ENCODE results near the gene BICD2.

DNA sequence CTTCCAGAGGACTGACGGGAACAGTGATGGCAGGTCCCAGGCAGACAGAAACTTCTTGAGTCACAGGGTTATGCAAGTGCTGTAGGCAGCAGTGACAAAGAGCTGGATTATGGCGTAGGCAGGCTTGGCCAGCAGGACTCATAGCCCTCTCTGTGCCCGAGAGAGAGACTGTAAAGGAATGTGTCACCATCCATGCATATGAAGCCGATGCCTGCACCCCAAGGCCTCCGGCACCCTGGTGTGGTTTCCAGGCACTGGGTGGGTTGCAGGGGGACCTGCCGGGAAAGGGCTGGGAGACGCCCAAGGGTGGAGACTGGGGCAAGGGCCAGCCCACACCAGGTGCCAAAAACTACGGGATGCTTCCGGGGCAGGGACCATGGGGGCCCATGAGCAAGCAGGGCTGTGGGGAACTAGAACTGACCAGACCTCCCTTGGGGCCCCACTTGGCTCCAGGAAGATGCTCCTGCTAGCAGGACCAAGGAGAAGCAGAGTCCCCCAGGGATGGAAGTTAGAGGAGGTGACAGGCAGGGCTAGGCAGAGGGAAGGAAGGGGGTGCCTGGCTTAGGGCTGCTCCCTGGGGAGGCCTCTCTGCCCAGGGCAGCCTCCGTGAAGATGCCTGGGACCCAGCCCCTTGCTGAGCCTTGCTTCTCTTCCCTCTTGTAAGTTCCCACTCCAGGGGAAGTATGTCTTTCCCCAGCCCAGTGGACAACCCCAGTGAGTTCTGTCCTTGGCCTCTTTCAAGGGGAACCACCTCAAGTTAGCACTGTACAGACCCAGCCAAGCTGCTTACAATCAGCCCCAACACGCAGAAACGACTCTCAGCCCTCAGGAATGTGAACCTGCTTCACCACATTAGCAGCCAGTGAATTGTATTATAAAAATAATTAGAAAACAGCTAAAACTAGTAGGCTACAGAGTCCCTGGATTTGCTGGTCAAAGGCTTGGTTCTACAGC, 84.2 kb downstream of the BICD2 start:
- TF ChIP-seq, protein P1, sequence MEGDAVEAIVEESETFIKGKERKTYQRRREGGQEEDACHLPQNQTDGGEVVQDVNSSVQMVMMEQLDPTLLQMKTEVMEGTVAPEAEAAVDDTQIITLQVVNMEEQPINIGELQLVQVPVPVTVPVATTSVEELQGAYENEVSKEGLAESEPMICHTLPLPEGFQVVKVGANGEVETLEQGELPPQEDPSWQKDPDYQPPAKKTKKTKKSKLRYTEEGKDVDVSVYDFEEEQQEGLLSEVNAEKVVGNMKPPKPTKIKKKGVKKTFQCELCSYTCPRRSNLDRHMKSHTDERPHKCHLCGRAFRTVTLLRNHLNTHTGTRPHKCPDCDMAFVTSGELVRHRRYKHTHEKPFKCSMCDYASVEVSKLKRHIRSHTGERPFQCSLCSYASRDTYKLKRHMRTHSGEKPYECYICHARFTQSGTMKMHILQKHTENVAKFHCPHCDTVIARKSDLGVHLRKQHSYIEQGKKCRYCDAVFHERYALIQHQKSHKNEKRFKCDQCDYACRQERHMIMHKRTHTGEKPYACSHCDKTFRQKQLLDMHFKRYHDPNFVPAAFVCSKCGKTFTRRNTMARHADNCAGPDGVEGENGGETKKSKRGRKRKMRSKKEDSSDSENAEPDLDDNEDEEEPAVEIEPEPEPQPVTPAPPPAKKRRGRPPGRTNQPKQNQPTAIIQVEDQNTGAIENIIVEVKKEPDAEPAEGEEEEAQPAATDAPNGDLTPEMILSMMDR (IDR thresholded peaks at IDR 0.05): no peak
- no peak for TF ChIP-seq EP300 (IDR thresholded peaks at IDR 0.05)

All from upper lobe of left lung (tissue), 4 donors.